GM12878 (cell line): ENCODE measurements around the gene RPL18. TPM values are rescaled to one million over a fixed set of nuclear protein-coding genes. Genes with fewer than 3 reads are reported as not detected.

Experiments
- DPF2 ChIP-seq: fragments of 450-650 bp; IDR thresholded peaks from 2 replicates; pipeline ENCODE4 v1.6.1; 2017; ENCODE audit warnings: mild to moderate bottlenecking
- EP300 ChIP-seq, 2 experiments: fragments of 150-350 bp in 1 of 2; IDR thresholded peaks; 2 replicates each; pipeline ENCODE4 v1.6.1; 2011 to 2012; ENCODE audit warnings: low read depth in 2 of 2, low read length in 2 of 2, borderline replicate concordance in 1 of 2, improper control_type of control experiment in 1 of 2, inconsistent platforms in 1 of 2; ENCODE audit not compliant: control insufficient read depth in 1 of 2
- ETV6 ChIP-seq, 2 experiments: fragments of 450-650 bp in 1 of 2; IDR thresholded peaks in 1 of 2; conservative IDR thresholded peaks in 1 of 2; 2 replicates each; pipeline ENCODE4 v1.6.1; 2014; ENCODE audit warnings: antibody characterized with exemption in 1 of 2, borderline replicate concordance in 1 of 2, low read depth in 1 of 2, mild to moderate bottlenecking in 1 of 2, moderate library complexity in 1 of 2
- EZH2 ChIP-seq: IDR thresholded peaks from 2 replicates; pipeline ENCODE4 v1.6.1; 2012; ENCODE audit warnings: low read depth, mild to moderate bottlenecking, control low read depth, inconsistent platforms, low read length, borderline replicate concordance; ENCODE audit not compliant: control insufficient read depth
- FOS ChIP-seq: IDR thresholded peaks from 3 replicates; pipeline ENCODE4 v1.6.1; 2011; ENCODE audit warnings: borderline replicate concordance; ENCODE audit not compliant: insufficient read length; ENCODE audit errors: extremely low read depth
- GABPA ChIP-seq: IDR thresholded peaks from 2 replicates; pipeline ENCODE4 v1.6.1; 2014; ENCODE audit warnings: antibody characterized with exemption, low read depth, mild to moderate bottlenecking, inconsistent platforms
- MXI1 ChIP-seq: fragments of 150-350 bp; IDR thresholded peaks from 2 replicates; pipeline ENCODE4 v1.6.1; 2011; ENCODE audit warnings: low read depth, mild to moderate bottlenecking, inconsistent platforms, low read length, improper control_type of control experiment
- NFYB ChIP-seq: IDR thresholded peaks from 2 replicates; pipeline ENCODE4 v1.6.1; 2011; ENCODE audit warnings: low read depth, mild to moderate bottlenecking, low read length, improper control_type of control experiment, moderate library complexity; ENCODE audit not compliant: insufficient read depth
- RAD51 ChIP-seq: fragments of 450-650 bp; IDR thresholded peaks from 2 replicates; pipeline ENCODE4 v1.6.1; 2016; ENCODE audit warnings: moderate library complexity, mild to moderate bottlenecking, inconsistent platforms
- RELB ChIP-seq: fragments of 450-650 bp; IDR thresholded peaks from 2 replicates; pipeline ENCODE4 v1.6.1; 2017; ENCODE audit warnings: low read depth, mild to moderate bottlenecking, moderate library complexity
- SIX5 ChIP-seq: IDR thresholded peaks from 2 replicates; pipeline ENCODE4 v1.6.1; 2011; ENCODE audit warnings: mild to moderate bottlenecking, low read depth, low read length, moderate library complexity; ENCODE audit not compliant: severe bottlenecking
- SREBF1 ChIP-seq: IDR thresholded peaks from 2 replicates; pipeline ENCODE4 v1.6.1; 2012; ENCODE audit warnings: mild to moderate bottlenecking, low read length
- SREBF2 ChIP-seq: IDR thresholded peaks from 2 replicates; pipeline ENCODE4 v1.6.1; 2012; ENCODE audit warnings: mild to moderate bottlenecking, low read length
- ZNF24 ChIP-seq: fragments of 450-650 bp; IDR thresholded peaks from 2 replicates; pipeline ENCODE4 v1.6.1; 2017; ENCODE audit warnings: antibody characterized with exemption, mild to moderate bottlenecking
- ZNF622 ChIP-seq: fragments of 450-650 bp; IDR thresholded peaks from 2 replicates; pipeline ENCODE4 v1.6.1; 2017; ENCODE audit warnings: mild to moderate bottlenecking, inconsistent platforms
- polyA plus RNA-seq, 11 experiments: library from polyadenylated mRNA; depleted of rRNA in 4 of 11; unstranded in 6 of 11; stranded (reverse) in 5 of 11; fragments of >200 nt; fragmentation: Nextera tagmentation in 4 of 11; fragmentation: Illumina TruSeq in 1 of 11; extraction: Ambion mirVana in 4 of 11; extraction: Trizol in 1 of 11; gene quantifications; 1 replicate in 1 of 11; 2 replicates in 10 of 11; pipeline versions ENCODE4 v1.2.1 to v1.2.3, GENCODE V29; 2011 to 2016; ENCODE audit warnings: inconsistent platforms in 2 of 11, missing spikeins in 2 of 11, low read depth in 1 of 11
- total RNA-seq, 4 experiments: library from RNA; depleted of rRNA in 3 of 4; stranded (reverse); fragments of >200 nt in 3 of 4; fragmentation: Illumina TruSeq in 1 of 4; extraction: Trizol in 1 of 4; gene quantifications; 2 replicates each; pipeline versions ENCODE4 v1.2.1 to v1.2.3, GENCODE V29; 2013 to 2021
- TF ChIP-seq, protein P1 (sequence below): fragments of 150-350 bp; IDR thresholded peaks from 2 replicates; pipeline ENCODE4 v1.6.1; 2016; ENCODE audit warnings: low read depth, low read length
- TF ChIP-seq, protein P2 (sequence below): fragments of 450-650 bp; IDR thresholded peaks from 2 replicates; pipeline ENCODE4 v1.6.1; 2016; ENCODE audit warnings: mild to moderate bottlenecking
- TF ChIP-seq, protein P3 (sequence below): fragments of 450-650 bp; IDR thresholded peaks from 2 replicates; pipeline ENCODE4 v1.6.1; 2017; ENCODE audit warnings: mild to moderate bottlenecking
- TF ChIP-seq, protein P4 (sequence below): IDR thresholded peaks from 2 replicates; pipeline ENCODE4 v1.6.1; 2011; ENCODE audit warnings: mild to moderate bottlenecking, low read depth, low read length, moderate library complexity; ENCODE audit not compliant: insufficient replicate concordance

The RPL18 gene
- total and polyA plus RNA-seq, 10 of the 15 experiments (the other 5 are each of a cell fraction or from before 2014, with no cell fraction given), result 393 to 4,267 (median 2,019) TPM

DNA sequence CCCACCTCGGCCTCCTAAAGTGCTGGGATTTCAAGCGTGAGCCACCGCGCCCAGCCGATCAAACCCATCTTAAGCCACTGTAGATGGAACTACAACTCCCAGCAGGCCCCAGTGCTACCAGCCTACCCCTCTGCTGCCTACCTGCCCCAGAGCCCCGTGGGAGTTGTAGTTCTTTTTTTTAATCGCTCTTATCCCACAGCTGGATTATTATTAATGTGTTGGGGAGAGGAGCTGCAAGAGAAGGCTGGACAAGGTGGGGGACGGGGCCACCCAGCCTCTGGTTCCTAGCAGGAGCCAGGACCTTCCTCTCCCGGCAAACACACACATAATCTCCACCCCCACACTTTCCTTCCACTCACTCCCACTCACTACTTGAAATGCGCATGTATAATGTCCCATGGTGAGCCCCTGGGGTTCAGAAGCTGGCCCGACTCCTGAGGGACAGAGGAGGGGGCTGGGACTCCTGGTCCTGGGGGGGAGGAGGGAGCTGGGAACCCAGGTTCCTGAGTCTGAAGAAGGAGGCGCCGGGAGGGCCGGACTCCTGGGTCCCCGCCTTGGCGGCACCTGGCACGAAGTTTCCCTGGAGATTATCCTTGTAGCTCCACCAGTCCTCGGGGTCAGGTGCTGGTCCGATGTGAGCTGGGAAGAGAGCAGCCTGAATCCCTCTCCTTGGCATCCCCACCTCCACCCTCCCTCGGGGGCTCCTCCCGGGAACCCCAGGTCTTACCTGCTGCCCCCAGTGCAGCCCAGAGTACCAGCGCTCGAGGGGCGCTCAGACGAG, 26.1 kb upstream of the RPL18 start (continued):
- TF ChIP-seq, protein P1, sequence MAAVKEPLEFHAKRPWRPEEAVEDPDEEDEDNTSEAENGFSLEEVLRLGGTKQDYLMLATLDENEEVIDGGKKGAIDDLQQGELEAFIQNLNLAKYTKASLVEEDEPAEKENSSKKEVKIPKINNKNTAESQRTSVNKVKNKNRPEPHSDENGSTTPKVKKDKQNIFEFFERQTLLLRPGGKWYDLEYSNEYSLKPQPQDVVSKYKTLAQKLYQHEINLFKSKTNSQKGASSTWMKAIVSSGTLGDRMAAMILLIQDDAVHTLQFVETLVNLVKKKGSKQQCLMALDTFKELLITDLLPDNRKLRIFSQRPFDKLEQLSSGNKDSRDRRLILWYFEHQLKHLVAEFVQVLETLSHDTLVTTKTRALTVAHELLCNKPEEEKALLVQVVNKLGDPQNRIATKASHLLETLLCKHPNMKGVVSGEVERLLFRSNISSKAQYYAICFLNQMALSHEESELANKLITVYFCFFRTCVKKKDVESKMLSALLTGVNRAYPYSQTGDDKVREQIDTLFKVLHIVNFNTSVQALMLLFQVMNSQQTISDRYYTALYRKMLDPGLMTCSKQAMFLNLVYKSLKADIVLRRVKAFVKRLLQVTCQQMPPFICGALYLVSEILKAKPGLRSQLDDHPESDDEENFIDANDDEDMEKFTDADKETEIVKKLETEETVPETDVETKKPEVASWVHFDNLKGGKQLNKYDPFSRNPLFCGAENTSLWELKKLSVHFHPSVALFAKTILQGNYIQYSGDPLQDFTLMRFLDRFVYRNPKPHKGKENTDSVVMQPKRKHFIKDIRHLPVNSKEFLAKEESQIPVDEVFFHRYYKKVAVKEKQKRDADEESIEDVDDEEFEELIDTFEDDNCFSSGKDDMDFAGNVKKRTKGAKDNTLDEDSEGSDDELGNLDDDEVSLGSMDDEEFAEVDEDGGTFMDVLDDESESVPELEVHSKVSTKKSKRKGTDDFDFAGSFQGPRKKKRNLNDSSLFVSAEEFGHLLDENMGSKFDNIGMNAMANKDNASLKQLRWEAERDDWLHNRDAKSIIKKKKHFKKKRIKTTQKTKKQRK, result no peak
- TF ChIP-seq ZNF24, result no peak
- TF ChIP-seq EP300 (IDR thresholded peaks at IDR 0.05; ENCODE audit: borderline replicate concordance in 1 of 2, control insufficient read depth in 1 of 2, low read depth in 2 of 2, low read length in 2 of 2), result no peak
- no peak for TF ChIP-seq RAD51
- no peak for TF ChIP-seq NFYB
- no peak; the same call in 1 of the 2 replicates for TF ChIP-seq GABPA
- TF ChIP-seq SIX5, result peak; percentile 99
- TF ChIP-seq DPF2, result no peak
- no peak for TF ChIP-seq ZNF622
- TF ChIP-seq, protein P2, sequence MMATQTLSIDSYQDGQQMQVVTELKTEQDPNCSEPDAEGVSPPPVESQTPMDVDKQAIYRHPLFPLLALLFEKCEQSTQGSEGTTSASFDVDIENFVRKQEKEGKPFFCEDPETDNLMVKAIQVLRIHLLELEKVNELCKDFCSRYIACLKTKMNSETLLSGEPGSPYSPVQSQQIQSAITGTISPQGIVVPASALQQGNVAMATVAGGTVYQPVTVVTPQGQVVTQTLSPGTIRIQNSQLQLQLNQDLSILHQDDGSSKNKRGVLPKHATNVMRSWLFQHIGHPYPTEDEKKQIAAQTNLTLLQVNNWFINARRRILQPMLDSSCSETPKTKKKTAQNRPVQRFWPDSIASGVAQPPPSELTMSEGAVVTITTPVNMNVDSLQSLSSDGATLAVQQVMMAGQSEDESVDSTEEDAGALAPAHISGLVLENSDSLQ, result no peak
- peak; percentile 84 for TF ChIP-seq SREBF1
- TF ChIP-seq MXI1, result no peak
- TF ChIP-seq, protein P3, sequence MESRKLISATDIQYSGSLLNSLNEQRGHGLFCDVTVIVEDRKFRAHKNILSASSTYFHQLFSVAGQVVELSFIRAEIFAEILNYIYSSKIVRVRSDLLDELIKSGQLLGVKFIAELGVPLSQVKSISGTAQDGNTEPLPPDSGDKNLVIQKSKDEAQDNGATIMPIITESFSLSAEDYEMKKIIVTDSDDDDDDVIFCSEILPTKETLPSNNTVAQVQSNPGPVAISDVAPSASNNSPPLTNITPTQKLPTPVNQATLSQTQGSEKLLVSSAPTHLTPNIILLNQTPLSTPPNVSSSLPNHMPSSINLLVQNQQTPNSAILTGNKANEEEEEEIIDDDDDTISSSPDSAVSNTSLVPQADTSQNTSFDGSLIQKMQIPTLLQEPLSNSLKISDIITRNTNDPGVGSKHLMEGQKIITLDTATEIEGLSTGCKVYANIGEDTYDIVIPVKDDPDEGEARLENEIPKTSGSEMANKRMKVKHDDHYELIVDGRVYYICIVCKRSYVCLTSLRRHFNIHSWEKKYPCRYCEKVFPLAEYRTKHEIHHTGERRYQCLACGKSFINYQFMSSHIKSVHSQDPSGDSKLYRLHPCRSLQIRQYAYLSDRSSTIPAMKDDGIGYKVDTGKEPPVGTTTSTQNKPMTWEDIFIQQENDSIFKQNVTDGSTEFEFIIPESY, result no peak
- TF ChIP-seq FOS, result no peak
- no peak for TF ChIP-seq EZH2
- TF ChIP-seq, protein P4, sequence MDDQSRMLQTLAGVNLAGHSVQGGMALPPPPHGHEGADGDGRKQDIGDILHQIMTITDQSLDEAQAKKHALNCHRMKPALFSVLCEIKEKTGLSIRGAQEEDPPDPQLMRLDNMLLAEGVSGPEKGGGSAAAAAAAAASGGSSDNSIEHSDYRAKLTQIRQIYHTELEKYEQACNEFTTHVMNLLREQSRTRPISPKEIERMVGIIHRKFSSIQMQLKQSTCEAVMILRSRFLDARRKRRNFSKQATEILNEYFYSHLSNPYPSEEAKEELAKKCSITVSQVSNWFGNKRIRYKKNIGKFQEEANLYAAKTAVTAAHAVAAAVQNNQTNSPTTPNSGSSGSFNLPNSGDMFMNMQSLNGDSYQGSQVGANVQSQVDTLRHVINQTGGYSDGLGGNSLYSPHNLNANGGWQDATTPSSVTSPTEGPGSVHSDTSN, result no peak
- TF ChIP-seq RELB, result peak; percentile 26; the same call in 1 of the 2 replicates
- TF ChIP-seq SREBF2, result 0 out of 2 replicates have a peak, but pooled peaks have one; percentile 27
- no peak for TF ChIP-seq ETV6 (conservative IDR thresholded peaks at IDR 0.05 in 1 of 2, IDR thresholded peaks at IDR 0.05 in 1 of 2; ENCODE audit: borderline replicate concordance in 1 of 2, low read depth in 1 of 2)
